ENCODE results near the gene DZIP1. TPM values are rescaled to one million over a fixed set of nuclear protein-coding genes. Genes with fewer than 3 reads are reported as not detected.

Gene DZIP1
- total RNA-seq, 1 experiment from 2014 or later: 0.17 TPM

DNA sequence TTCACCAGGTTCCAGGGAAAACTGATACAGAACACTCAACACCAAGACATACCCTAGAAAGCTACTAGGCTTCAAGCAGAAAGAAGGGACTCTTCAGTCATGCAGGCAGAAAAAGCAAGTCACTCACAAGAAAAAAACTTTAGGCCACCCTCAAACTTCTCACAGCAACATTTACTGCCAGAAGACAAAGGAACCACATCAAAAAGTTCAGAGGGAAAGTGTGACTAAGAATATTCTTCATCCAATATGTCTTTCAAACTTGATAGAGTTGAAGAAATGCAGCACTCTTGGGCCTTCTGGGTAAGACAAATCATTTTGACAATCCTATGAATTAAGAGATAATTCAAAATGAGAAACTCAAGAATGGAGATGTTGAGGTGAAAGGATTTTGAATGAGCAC lies 7.7 kb downstream of the DZIP1 start:
- Histone ChIP-seq H3K36me3 (ENCODE audit: control insufficient read depth in 1 of 2, insufficient read depth in 2 of 2, low read length in 2 of 2) (no peaks in the 10 kb centered on the region), H3K4me1 (ENCODE audit: control insufficient read depth in 1 of 2, insufficient read depth in 2 of 2, low read length in 2 of 2) (no peaks in the 10 kb centered on the region), H3K9me2 (ENCODE audit: insufficient read depth) (no peaks in the 10 kb centered on the region), H2AFZ (ENCODE audit: low read depth, low read length, poor library complexity, severe bottlenecking) (no peak overlapping the region), H3K4me2 (ENCODE audit: low read length) (no peak overlapping the region), H3K79me2 (ENCODE audit: insufficient read depth, low read length) (no peaks in the 10 kb centered on the region), H4K20me1 (ENCODE audit: insufficient read depth) (no peaks in the 10 kb centered on the region), H3K27me3 (ENCODE audit: insufficient read depth, low read length) (no peaks in the 10 kb centered on the region), H3K9ac (ENCODE audit: low read length) (no peak overlapping the region), H3K9me3 (ENCODE audit: control insufficient read depth in 1 of 2, insufficient read depth in 1 of 2, low read depth in 1 of 2, low read length in 2 of 2) (no peaks in the 10 kb centered on the region), H3K4me3 (replicated peaks in 1 of 2; ENCODE audit: low read depth in 1 of 2, low read length in 2 of 2) (no peak overlapping the region), H3K27ac (ENCODE audit: low read depth, low read length) (no peak overlapping the region)
- ChIA-PET POLR2A (no interaction called here), RAD21 (ENCODE audit: low non-redundant PET in 1 of 2, low total read pairs in 2 of 2, uncharacterized antibody in 2 of 2, unreplicated experiment in 2 of 2) (no interaction called here), CTCF (no interaction called here)
- ATAC-seq: no peak
- TF ChIP-seq ELF1 (IDR thresholded peaks at IDR 0.05; ENCODE audit: borderline replicate concordance, low read depth): no peak
- no peak for TF ChIP-seq TCF7L2 (IDR thresholded peaks at IDR 0.05; ENCODE audit: borderline replicate concordance, extremely low read depth, insufficient read depth, insufficient read length)
- no peak for TF ChIP-seq CBX3 (IDR thresholded peaks at IDR 0.05; ENCODE audit: low read depth)
- no peak for TF ChIP-seq EZH2phosphoT487 (IDR thresholded peaks at IDR 0.05; ENCODE audit: borderline replicate concordance)
- DNase-seq (ENCODE audit: low read depth, low spot score): no peak
- no TSS peak for BruUV-seq (replicated peaks)
- intact Hi-C loops (cut with micrococcal nuclease): no loop called here

GRCh38 chr13:95630593-95630992 lies 13.9 kb downstream of the DZIP1 start:
- BruUV-seq (replicated peaks): no TSS peak
- no peaks in the 10 kb centered on the region for H3K79me2 ChIP-seq (ENCODE audit: insufficient read depth, low read length)
- no peaks in the 10 kb centered on the region for H3K9me3 ChIP-seq (ENCODE audit: control insufficient read depth in 1 of 2, insufficient read depth in 1 of 2, low read depth in 1 of 2, low read length in 2 of 2)
- H3K27me3 ChIP-seq (ENCODE audit: insufficient read depth, low read length): no peaks in the 10 kb centered on the region
- no peaks in the 10 kb centered on the region for H4K20me1 ChIP-seq (ENCODE audit: insufficient read depth)
- H2AFZ ChIP-seq (ENCODE audit: low read depth, low read length, poor library complexity, severe bottlenecking): no peak overlapping the region
- ChIA-PET POLR2A (no interaction called here), RAD21 (ENCODE audit: low non-redundant PET in 1 of 2, low total read pairs in 2 of 2, uncharacterized antibody in 2 of 2, unreplicated experiment in 2 of 2) (no interaction called here), CTCF (no interaction called here)
- ATAC-seq (no peak), DNase-seq (ENCODE audit: low read depth, low spot score) (no peak)
- no peak overlapping the region for H3K9ac ChIP-seq (ENCODE audit: low read length)
- no peak overlapping the region for H3K4me3 ChIP-seq (replicated peaks in 1 of 2; ENCODE audit: low read depth in 1 of 2, low read length in 2 of 2)
- TF ChIP-seq ZNF274 (IDR thresholded peaks at IDR 0.05; ENCODE audit: low read depth, low read length): no peak
- TF ChIP-seq FOSL1 (IDR thresholded peaks at IDR 0.05; ENCODE audit: low read depth): no peak
- TF ChIP-seq POLR2A (IDR thresholded peaks at IDR 0.05; ENCODE audit: borderline replicate concordance, extremely low read depth, insufficient read depth, insufficient read length): no peak
- TF ChIP-seq, protein P1, sequence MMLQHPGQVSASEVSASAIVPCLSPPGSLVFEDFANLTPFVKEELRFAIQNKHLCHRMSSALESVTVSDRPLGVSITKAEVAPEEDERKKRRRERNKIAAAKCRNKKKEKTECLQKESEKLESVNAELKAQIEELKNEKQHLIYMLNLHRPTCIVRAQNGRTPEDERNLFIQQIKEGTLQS (IDR thresholded peaks at IDR 0.05): no peak
- TF ChIP-seq ELF1 (IDR thresholded peaks at IDR 0.05; ENCODE audit: borderline replicate concordance, low read depth): no peak
- TF ChIP-seq, protein P2, sequence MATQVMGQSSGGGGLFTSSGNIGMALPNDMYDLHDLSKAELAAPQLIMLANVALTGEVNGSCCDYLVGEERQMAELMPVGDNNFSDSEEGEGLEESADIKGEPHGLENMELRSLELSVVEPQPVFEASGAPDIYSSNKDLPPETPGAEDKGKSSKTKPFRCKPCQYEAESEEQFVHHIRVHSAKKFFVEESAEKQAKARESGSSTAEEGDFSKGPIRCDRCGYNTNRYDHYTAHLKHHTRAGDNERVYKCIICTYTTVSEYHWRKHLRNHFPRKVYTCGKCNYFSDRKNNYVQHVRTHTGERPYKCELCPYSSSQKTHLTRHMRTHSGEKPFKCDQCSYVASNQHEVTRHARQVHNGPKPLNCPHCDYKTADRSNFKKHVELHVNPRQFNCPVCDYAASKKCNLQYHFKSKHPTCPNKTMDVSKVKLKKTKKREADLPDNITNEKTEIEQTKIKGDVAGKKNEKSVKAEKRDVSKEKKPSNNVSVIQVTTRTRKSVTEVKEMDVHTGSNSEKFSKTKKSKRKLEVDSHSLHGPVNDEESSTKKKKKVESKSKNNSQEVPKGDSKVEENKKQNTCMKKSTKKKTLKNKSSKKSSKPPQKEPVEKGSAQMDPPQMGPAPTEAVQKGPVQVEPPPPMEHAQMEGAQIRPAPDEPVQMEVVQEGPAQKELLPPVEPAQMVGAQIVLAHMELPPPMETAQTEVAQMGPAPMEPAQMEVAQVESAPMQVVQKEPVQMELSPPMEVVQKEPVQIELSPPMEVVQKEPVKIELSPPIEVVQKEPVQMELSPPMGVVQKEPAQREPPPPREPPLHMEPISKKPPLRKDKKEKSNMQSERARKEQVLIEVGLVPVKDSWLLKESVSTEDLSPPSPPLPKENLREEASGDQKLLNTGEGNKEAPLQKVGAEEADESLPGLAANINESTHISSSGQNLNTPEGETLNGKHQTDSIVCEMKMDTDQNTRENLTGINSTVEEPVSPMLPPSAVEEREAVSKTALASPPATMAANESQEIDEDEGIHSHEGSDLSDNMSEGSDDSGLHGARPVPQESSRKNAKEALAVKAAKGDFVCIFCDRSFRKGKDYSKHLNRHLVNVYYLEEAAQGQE (IDR thresholded peaks at IDR 0.05; ENCODE audit: low read depth): no peak
- TF ChIP-seq SIN3A (IDR thresholded peaks at IDR 0.05; ENCODE audit: low read depth): no peak
- TF ChIP-seq SP1 (IDR thresholded peaks at IDR 0.05; ENCODE audit: low read depth): no peak
- TF ChIP-seq YY1 (IDR thresholded peaks at IDR 0.05; ENCODE audit: extremely low read depth, insufficient replicate concordance, low read depth, low read length): no peak
- no peak for TF ChIP-seq JUND (IDR thresholded peaks at IDR 0.05)
- no peak for TF ChIP-seq ZBTB33 (IDR thresholded peaks at IDR 0.05; ENCODE audit: extremely low read depth, insufficient replicate concordance, low read length)
- TF ChIP-seq ZFX (IDR thresholded peaks at IDR 0.05): no peak
- no peak for TF ChIP-seq SRF (IDR thresholded peaks at IDR 0.05; ENCODE audit: low read depth)
- H3K4me2 ChIP-seq (ENCODE audit: low read length): no peak overlapping the region
- H3K9me2 ChIP-seq (ENCODE audit: insufficient read depth): no peaks in the 10 kb centered on the region
- H3K36me3 ChIP-seq (ENCODE audit: control insufficient read depth in 1 of 2, insufficient read depth in 2 of 2, low read length in 2 of 2): no peaks in the 10 kb centered on the region
- H3K4me1 ChIP-seq (ENCODE audit: control insufficient read depth in 1 of 2, insufficient read depth in 2 of 2, low read length in 2 of 2): no peaks in the 10 kb centered on the region
- no peak overlapping the region for H3K27ac ChIP-seq (ENCODE audit: low read depth, low read length)
- intact Hi-C loops (cut with micrococcal nuclease): no loop called here

Measured in HCT116 (cell line).